IMR-90 (cell line): ENCODE results near the gene CD8B2. TPM values are rescaled to one million over a fixed set of nuclear protein-coding genes. Genes with fewer than 3 reads are reported as not detected.
"Not testable (repeated sequence)": the region's sequence is repeated elsewhere in the genome, so short reads cannot be mapped to it uniquely, and the experiment has no call there.

Experiments
- ATAC-seq: fragments of 200-7000 bp; cut with Tn5 transposase; 2 replicates; pipeline ENCODE4 v1.9.1; 2020; ENCODE audit warnings: low read depth, mild to moderate bottlenecking, moderate library complexity
- BruUV-seq: library from RNA; stranded (reverse); fragments of 400-500 nt; replicated peaks from 2 replicates; lab custom pipeline; 2021; lab: Mats Ljungman, UMichigan
- CTCF ChIA-PET: fragments of 300-600 bp; formaldehyde crosslinking; extraction: SDS; loops from one replicate; lab custom pipeline; 2021; ENCODE audit warnings: antibody characterized with exemption; lab: Yijun Ruan, JAX
- POLR2A ChIA-PET: fragments of 300-600 bp; sonication (Branson Sonifier 250); formaldehyde crosslinking; loops from one replicate; lab custom pipeline; 2022; ENCODE audit warnings: antibody characterized with exemption; ENCODE audit not compliant: unreplicated experiment; lab: Charles Lee
- DNase-seq: peaks from one replicate; pipeline ENCODE4 v3.0.0; 2013
- H2AFZ ChIP-seq: replicated peaks from 2 replicates; pipeline ENCODE3; 2013; ENCODE audit warnings: low read length, mild to moderate bottlenecking; ENCODE audit not compliant: poor library complexity
- H2AK5ac ChIP-seq: 2 replicates; pipeline ENCODE4 v1.6.1; 2013; ENCODE audit warnings: low read depth, low read length, inconsistent platforms
- H2AK9ac ChIP-seq: replicated peaks from 2 replicates; pipeline ENCODE3; 2013; ENCODE audit warnings: mild to moderate bottlenecking, low read depth, low read length, moderate library complexity; ENCODE audit not compliant: poor library complexity
- H2BK120ac ChIP-seq: 2 replicates; pipeline ENCODE4 v1.6.1; 2013; ENCODE audit warnings: low read depth, low read length, inconsistent platforms
- H2BK15ac ChIP-seq: 3 replicates; pipeline ENCODE4 v1.6.1; 2013; ENCODE audit warnings: low read depth, low read length, inconsistent platforms
- H2BK20ac ChIP-seq: 2 replicates; pipeline ENCODE4 v1.6.1; 2013; ENCODE audit warnings: low read depth, mild to moderate bottlenecking, inconsistent platforms, low read length, moderate library complexity
- H2BK5ac ChIP-seq: 2 replicates; pipeline ENCODE4 v1.6.1; 2013; ENCODE audit warnings: mild to moderate bottlenecking, low read depth, low read length, inconsistent platforms; ENCODE audit not compliant: poor library complexity, severe bottlenecking
- H3K14ac ChIP-seq: replicated peaks from 2 replicates; pipeline ENCODE4 v1.6.1; 2013; ENCODE audit warnings: low read depth, low read length, inconsistent platforms
- H3K18ac ChIP-seq: 2 replicates; pipeline ENCODE4 v1.6.1; 2013; ENCODE audit warnings: low read depth, low read length, control low read depth
- H3K23ac ChIP-seq: 2 replicates; pipeline ENCODE4 v1.6.1; 2013; ENCODE audit warnings: low read depth, low read length, inconsistent platforms
- H3K27ac ChIP-seq: 2 replicates; pipeline ENCODE4 v1.5.1; 2013; ENCODE audit warnings: mild to moderate bottlenecking, control low read depth, low read length; ENCODE audit not compliant: insufficient read depth
- H3K27me3 ChIP-seq: 2 replicates; pipeline ENCODE4 v1.6.1; 2013; ENCODE audit warnings: low read length; ENCODE audit not compliant: control insufficient read depth, insufficient read depth
- H3K36me3 ChIP-seq: 2 replicates; pipeline ENCODE4 v1.6.1; 2013; ENCODE audit warnings: low read length, mixed read lengths; ENCODE audit not compliant: control insufficient read depth, insufficient read depth
- H3K4ac ChIP-seq: 2 replicates; pipeline ENCODE4 v1.6.1; 2013; ENCODE audit warnings: low read depth, low read length, inconsistent platforms
- H3K4me1 ChIP-seq: 2 replicates; pipeline ENCODE4 v1.6.1; 2013; ENCODE audit warnings: low read length, mixed read lengths; ENCODE audit not compliant: control insufficient read depth, insufficient read depth
- H3K4me2 ChIP-seq: 2 replicates; pipeline ENCODE4 v1.6.1; 2013; ENCODE audit warnings: low read depth, mild to moderate bottlenecking, control low read depth, low read length, moderate library complexity
- H3K4me3 ChIP-seq: 2 replicates; pipeline ENCODE4 v1.5.1; 2013; ENCODE audit warnings: low read depth, mild to moderate bottlenecking, control low read depth, low read length, moderate library complexity; ENCODE audit not compliant: insufficient read depth
- H3K56ac ChIP-seq: 2 replicates; pipeline ENCODE4 v1.6.1; 2013; ENCODE audit warnings: low read length, inconsistent platforms; ENCODE audit not compliant: insufficient read depth; ENCODE audit errors: extremely low read depth
- H3K79me1 ChIP-seq, 2 experiments: 2 replicates each; pipeline ENCODE4 v1.6.1; 2013; ENCODE audit warnings: low read length in 2 of 2, inconsistent platforms in 1 of 2, low read depth in 1 of 2
- H3K9ac ChIP-seq: 2 replicates; pipeline ENCODE4 v1.6.1; 2013; ENCODE audit warnings: low read depth, low read length, control low read depth
- H3K9me1 ChIP-seq: 2 replicates; pipeline ENCODE4 v1.6.1; 2013; ENCODE audit warnings: low read length, inconsistent platforms; ENCODE audit not compliant: insufficient read depth
- H3K9me3 ChIP-seq: 2 replicates; pipeline ENCODE4 v1.6.1; 2013; ENCODE audit warnings: low read length; ENCODE audit not compliant: control insufficient read depth, insufficient read depth
- H4K20me1 ChIP-seq: 2 replicates; pipeline ENCODE4 v1.6.1; 2013; ENCODE audit warnings: low read length, inconsistent platforms; ENCODE audit not compliant: insufficient read depth
- H4K5ac ChIP-seq: 2 replicates; pipeline ENCODE4 v1.6.1; 2013; ENCODE audit warnings: mild to moderate bottlenecking, low read depth, low read length, control low read depth
- H4K8ac ChIP-seq, 2 experiments: 2 replicates each; pipeline ENCODE4 v1.6.1; 2013; ENCODE audit warnings: low read depth in 2 of 2, low read length in 2 of 2, control low read depth in 1 of 2, inconsistent platforms in 1 of 2
- H4K91ac ChIP-seq: 2 replicates; pipeline ENCODE4 v1.6.1; 2013; ENCODE audit warnings: low read depth, low read length, inconsistent platforms; ENCODE audit not compliant: insufficient read depth
- WGBS, 2 experiments: methylation state at CpG; one replicate each; pipeline versions ENCODE4 v1.1.5 to v1.1.7; 2013; ENCODE audit warnings: missing lambda C conversion rate in 2 of 2; ENCODE audit not compliant: insufficient read length in 1 of 2; ENCODE audit errors: extremely low coverage in 2 of 2; 5-methylcytosine and 5-hydroxymethylcytosine counted together
- dilution Hi-C: fragments of 300-500 bp; cut with HindIII; formaldehyde crosslinking; loops from one replicate; pipeline ENCODE4 v1.14.3; 2018; ENCODE audit warnings: low sequenced_read_pairs; ENCODE audit not compliant: unreplicated experiment
- in situ Hi-C: fragments of 300-500 bp; cut with MboI; formaldehyde crosslinking; loops from 3 replicates; pipeline ENCODE4 v1.14.3; 2019; ENCODE audit warnings: low sequenced_read_pairs, inconsistent platforms, mixed read lengths
- intact Hi-C: fragments of 100-400 bp; cut with micrococcal nuclease; formaldehyde crosslinking; loops from 2 replicates; pipeline ENCODE4 v1.10.0; 2022
- polyA plus RNA-seq, 3 experiments: library from polyadenylated mRNA; depleted of rRNA; stranded (reverse); fragments of >200 nt; gene quantifications; 2 replicates each; pipeline ENCODE4 v1.2.3, GENCODE V29; 2012; ENCODE audit warnings: low replicate concordance in 1 of 3
- total RNA-seq: library from RNA; depleted of rRNA; stranded (reverse); fragments of >200 nt; gene quantifications from 2 replicates; pipeline ENCODE4 v1.2.3, GENCODE V29; 2012

Gene CD8B2
- total and polyA plus RNA-seq, 2 of the 4 experiments (the other 2 are of a cell fraction), result not detected

DNA sequence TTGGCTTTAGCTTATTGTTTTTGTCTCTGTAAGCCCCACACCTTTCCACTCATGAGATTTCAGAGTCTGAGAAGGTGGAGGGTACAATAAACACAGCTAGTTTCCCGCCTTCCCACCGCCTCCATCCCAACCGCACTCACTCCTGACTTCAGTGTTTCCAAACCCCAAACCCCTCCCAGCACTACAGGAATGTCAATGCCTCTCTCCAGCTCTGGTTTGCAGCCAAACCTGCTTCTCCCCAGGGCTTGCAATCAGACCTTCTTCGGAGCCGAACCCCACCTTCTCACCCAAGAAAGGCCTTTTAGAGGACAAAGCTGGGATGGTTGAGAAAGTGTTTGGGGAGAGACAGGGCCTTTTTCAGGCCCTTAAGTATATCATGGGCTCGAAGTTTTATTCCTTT, 5.7 kb downstream of the CD8B2 start:
- POLR2A ChIA-PET, DNase-seq, H4K91ac ChIP-seq, H3K4me2 ChIP-seq, H3K4me3 ChIP-seq, CTCF ChIA-PET, H4K5ac ChIP-seq, H3K4me1 ChIP-seq, H3K27me3 ChIP-seq, H3K9me1 ChIP-seq, H2AK5ac ChIP-seq, H3K14ac ChIP-seq, ATAC-seq, H2BK5ac ChIP-seq, H3K9ac ChIP-seq, H4K8ac ChIP-seq, H4K20me1 ChIP-seq, H3K36me3 ChIP-seq, H2BK120ac ChIP-seq, BruUV-seq, H3K4ac ChIP-seq, H3K9me3 ChIP-seq, in situ Hi-C loops, H2BK20ac ChIP-seq, H3K23ac ChIP-seq, H2AFZ ChIP-seq, H2AK9ac ChIP-seq, H2BK15ac ChIP-seq, intact Hi-C loops, H3K56ac ChIP-seq, H3K18ac ChIP-seq, H3K79me1 ChIP-seq, dilution Hi-C loops, H3K27ac ChIP-seq: not testable (repeated sequence)
- 10% methylated on average over 2 of the region's 6 CpGs; no CpG with 5 or more reads in 1 of the 2 experiments for WGBS, 2 experiments

DNA sequence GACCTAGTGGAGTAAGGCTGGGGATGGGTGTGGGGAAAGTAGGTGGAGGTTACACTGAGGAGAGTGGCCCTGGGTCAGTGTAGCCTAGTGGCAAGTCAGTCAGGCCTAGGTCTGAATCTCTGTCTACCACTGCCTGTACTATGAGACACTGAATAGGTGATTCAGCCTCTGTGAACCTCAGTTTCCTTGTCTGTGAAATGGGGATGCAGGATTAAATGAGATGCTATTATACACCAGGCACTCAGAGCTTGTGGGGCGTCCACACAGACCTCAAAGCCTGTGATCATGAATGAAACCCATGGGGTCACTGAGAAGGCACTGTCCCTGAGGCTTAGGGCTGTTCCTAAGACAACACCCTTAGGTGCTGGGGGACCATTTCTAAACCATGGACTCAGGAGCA, 11.4 kb downstream of the CD8B2 start:
- in situ Hi-C loops, H3K27me3 ChIP-seq, BruUV-seq, H2BK120ac ChIP-seq, H3K4me3 ChIP-seq, H4K5ac ChIP-seq, H2BK20ac ChIP-seq, H2AK9ac ChIP-seq, H2AFZ ChIP-seq, H3K23ac ChIP-seq, H3K36me3 ChIP-seq, DNase-seq, H2BK15ac ChIP-seq, H3K9ac ChIP-seq, H3K9me3 ChIP-seq, ATAC-seq, H3K27ac ChIP-seq, H3K18ac ChIP-seq, H2AK5ac ChIP-seq, CTCF ChIA-PET, H3K4me2 ChIP-seq, H3K79me1 ChIP-seq, POLR2A ChIA-PET, H2BK5ac ChIP-seq, dilution Hi-C loops, H3K14ac ChIP-seq, H3K56ac ChIP-seq, H3K4me1 ChIP-seq, H3K4ac ChIP-seq, H3K9me1 ChIP-seq, intact Hi-C loops, H4K8ac ChIP-seq, H4K20me1 ChIP-seq, H4K91ac ChIP-seq: not testable (repeated sequence)
- no CpG with 5 or more reads among the region's 1 CpG for WGBS, 2 experiments
